ENCODE measurements around the gene MED9.
"Not testable (repeated sequence)": the region's sequence is repeated elsewhere in the genome, so short reads cannot be mapped to it uniquely, and the experiment has no call there.

The MED9 gene

GRCh38 chr17:17462048-17462824 lies 14.6 kb upstream of the MED9 start:
- no peaks in the 10 kb centered on the region for H3K9me3 ChIP-seq (ENCODE audit: low read depth, low read length)
- no peak for DNase-seq (ENCODE audit: low read depth, low spot score)
- H3K27ac ChIP-seq = no peak overlapping the region
- H3K4me3 ChIP-seq = no peak overlapping the region
- TF ChIP-seq EZH2 (IDR thresholded peaks at IDR 0.05) = no peak
- no peak for TF ChIP-seq POLR2AphosphoS5 (IDR thresholded peaks at IDR 0.05; ENCODE audit: borderline replicate concordance, low read depth, low read length)
- TF ChIP-seq FOXP2 (optimal IDR thresholded peaks at IDR 0.05; ENCODE audit: control extremely low read depth, extremely low read length, insufficient read depth) = no peak
- H3K9ac ChIP-seq (ENCODE audit: insufficient read length) = no peak overlapping the region
- no peaks in the 10 kb centered on the region for H3K36me3 ChIP-seq (ENCODE audit: insufficient read depth, low read length)

- no peak for DNase-seq (ENCODE audit: low read depth, low spot score)
- TF ChIP-seq EZH2 (IDR thresholded peaks at IDR 0.05) (no peak), POLR2AphosphoS5 (IDR thresholded peaks at IDR 0.05; ENCODE audit: borderline replicate concordance, low read depth, low read length) (no peak), FOXP2 (optimal IDR thresholded peaks at IDR 0.05; ENCODE audit: control extremely low read depth, extremely low read length, insufficient read depth) (no peak)
- Histone ChIP-seq H3K27ac (no peak overlapping the region), H3K9ac (ENCODE audit: insufficient read length) (no peak overlapping the region), H3K4me3 (no peak overlapping the region), H3K9me3 (ENCODE audit: low read depth, low read length) (no peaks in the 10 kb centered on the region), H3K36me3 (ENCODE audit: insufficient read depth, low read length) (no peaks in the 10 kb centered on the region)
These were observed 13.0 kb upstream of the MED9 start for GRCh38 chr17:17463821-17464220.

GRCh38 chr17:17465878-17466277 lies 10.9 kb upstream of the MED9 start:
- not testable (repeated sequence) for DNase-seq (ENCODE audit: low read depth, low spot score); H3K4me3 ChIP-seq

GRCh38 chr17:17466511-17466910 lies 10.3 kb upstream of the MED9 start:
- Histone ChIP-seq H3K36me3 (ENCODE audit: insufficient read depth, low read length) (no peaks in the 10 kb centered on the region), H3K9me3 (ENCODE audit: low read depth, low read length) (no peaks in the 10 kb centered on the region), H3K4me3 (no peak overlapping the region), H3K9ac (ENCODE audit: insufficient read length) (no peak overlapping the region), H3K27ac (no peak overlapping the region)
- TF ChIP-seq EZH2 (IDR thresholded peaks at IDR 0.05) = no peak
- no peak for TF ChIP-seq FOXP2 (optimal IDR thresholded peaks at IDR 0.05; ENCODE audit: control extremely low read depth, extremely low read length, insufficient read depth)
- no peak for TF ChIP-seq POLR2AphosphoS5 (IDR thresholded peaks at IDR 0.05; ENCODE audit: borderline replicate concordance, low read depth, low read length)
- DNase-seq (ENCODE audit: low read depth, low spot score) = no peak

More at GRCh38 chr17:17465878-17466277, 10.9 kb upstream of the MED9 start:
- not testable (repeated sequence) for H3K9me3 ChIP-seq (ENCODE audit: low read depth, low read length); H3K36me3 ChIP-seq (ENCODE audit: insufficient read depth, low read length); H3K27ac ChIP-seq; H3K9ac ChIP-seq (ENCODE audit: insufficient read length)

GRCh38 chr17:17467016-17467415 lies 9.8 kb upstream of the MED9 start:
- H3K9ac ChIP-seq (ENCODE audit: insufficient read length) = no peak overlapping the region
- H3K27ac ChIP-seq = no peak overlapping the region
- no peaks in the 10 kb centered on the region for H3K9me3 ChIP-seq (ENCODE audit: low read depth, low read length)
- TF ChIP-seq POLR2AphosphoS5 (IDR thresholded peaks at IDR 0.05; ENCODE audit: borderline replicate concordance, low read depth, low read length) (no peak), EZH2 (IDR thresholded peaks at IDR 0.05) (no peak), FOXP2 (optimal IDR thresholded peaks at IDR 0.05; ENCODE audit: control extremely low read depth, extremely low read length, insufficient read depth) (no peak)
- H3K4me3 ChIP-seq = no peak overlapping the region
- DNase-seq (ENCODE audit: low read depth, low spot score) = no peak
- no peaks in the 10 kb centered on the region for H3K36me3 ChIP-seq (ENCODE audit: insufficient read depth, low read length)

- Histone ChIP-seq H3K4me3 (no peak overlapping the region), H3K36me3 (ENCODE audit: insufficient read depth, low read length) (no peaks in the 10 kb centered on the region), H3K9me3 (ENCODE audit: low read depth, low read length) (no peaks in the 10 kb centered on the region), H3K9ac (ENCODE audit: insufficient read length) (no peak overlapping the region), H3K27ac (no peak overlapping the region)
- TF ChIP-seq EZH2 (IDR thresholded peaks at IDR 0.05) = no peak
- TF ChIP-seq POLR2AphosphoS5 (IDR thresholded peaks at IDR 0.05; ENCODE audit: borderline replicate concordance, low read depth, low read length) = no peak
- TF ChIP-seq FOXP2 (optimal IDR thresholded peaks at IDR 0.05; ENCODE audit: control extremely low read depth, extremely low read length, insufficient read depth) = no peak
- DNase-seq (ENCODE audit: low read depth, low spot score) = no peak
These were observed 9.1 kb upstream of the MED9 start for GRCh38 chr17:17467720-17468119.

GRCh38 chr17:17468217-17469010 lies 8.4 kb upstream of the MED9 start:
- H3K4me3 ChIP-seq = no peak overlapping the region

GRCh38 chr17:17469358-17469757 lies 7.4 kb upstream of the MED9 start:
- DNase-seq (ENCODE audit: low read depth, low spot score) = no peak

More at GRCh38 chr17:17468217-17469010, 8.4 kb upstream of the MED9 start:
- Histone ChIP-seq H3K9ac (ENCODE audit: insufficient read length) (no peak overlapping the region), H3K9me3 (ENCODE audit: low read depth, low read length) (no peaks in the 10 kb centered on the region), H3K36me3 (ENCODE audit: insufficient read depth, low read length) (no peaks in the 10 kb centered on the region), H3K27ac (no peak overlapping the region)
- TF ChIP-seq POLR2AphosphoS5 (IDR thresholded peaks at IDR 0.05; ENCODE audit: borderline replicate concordance, low read depth, low read length) (no peak), EZH2 (IDR thresholded peaks at IDR 0.05) (no peak), FOXP2 (optimal IDR thresholded peaks at IDR 0.05; ENCODE audit: control extremely low read depth, extremely low read length, insufficient read depth) (no peak)
- no peak for DNase-seq (ENCODE audit: low read depth, low spot score)

More at GRCh38 chr17:17469358-17469757, 7.4 kb upstream of the MED9 start:
- Histone ChIP-seq H3K27ac (no peak overlapping the region), H3K36me3 (ENCODE audit: insufficient read depth, low read length) (no peaks in the 10 kb centered on the region), H3K9me3 (ENCODE audit: low read depth, low read length) (no peaks in the 10 kb centered on the region), H3K4me3 (no peak overlapping the region), H3K9ac (ENCODE audit: insufficient read length) (no peak overlapping the region)
- TF ChIP-seq POLR2AphosphoS5 (IDR thresholded peaks at IDR 0.05; ENCODE audit: borderline replicate concordance, low read depth, low read length) (no peak), FOXP2 (optimal IDR thresholded peaks at IDR 0.05; ENCODE audit: control extremely low read depth, extremely low read length, insufficient read depth) (no peak), EZH2 (IDR thresholded peaks at IDR 0.05) (no peak)

All from SK-N-MC (cell line).